HepG2 (cell line): Measurements from ENCODE around the gene CASZ1.

Source experiments
- ATF6 ChIP-seq: sonication (generic); formaldehyde crosslinking; conservative IDR thresholded peaks from 2 replicates; pipeline ENCODE4 v1.4.0; 2020; ENCODE audit warnings: missing genetic modification reagents
- CENPT ChIP-seq: sonication (generic); formaldehyde crosslinking; IDR thresholded peaks from 2 replicates; pipeline ENCODE4 v1.8.0; 2022; ENCODE audit warnings: low read depth, mild to moderate bottlenecking, moderate library complexity, missing genetic modification reagents
- MXD4 ChIP-seq: IDR thresholded peaks from 2 replicates; pipeline ENCODE4 v1.6.1; 2016; ENCODE audit warnings: mild to moderate bottlenecking, missing biosample characterization, missing genetic modification reagents
- POLR2A ChIP-seq, 2 experiments: IDR thresholded peaks; 2 replicates each; pipeline ENCODE4 v1.6.1; 2011; ENCODE audit warnings: low read depth in 2 of 2, low read length in 2 of 2, mild to moderate bottlenecking in 1 of 2, moderate library complexity in 1 of 2; ENCODE audit not compliant: insufficient read depth in 1 of 2
- RAD21 ChIP-seq: fragments of 450-650 bp; formaldehyde crosslinking; IDR thresholded peaks from 2 replicates; pipeline ENCODE4 v1.5.0; 2020; ENCODE audit warnings: mild to moderate bottlenecking
- ZC3H4 ChIP-seq: sonication (generic); formaldehyde crosslinking; IDR thresholded peaks from 2 replicates; pipeline ENCODE4 v1.4.0; 2020; ENCODE audit warnings: missing genetic modification reagents, borderline replicate concordance
- ZNF562 ChIP-seq: sonication (generic); formaldehyde crosslinking; IDR thresholded peaks from 2 replicates; pipeline ENCODE4 v1.8.0; 2022; ENCODE audit warnings: missing genetic modification reagents, borderline replicate concordance
- ZSCAN30 ChIP-seq: sonication (generic); formaldehyde crosslinking; IDR thresholded peaks from 2 replicates; pipeline ENCODE4 v1.5.0; 2020; ENCODE audit warnings: mild to moderate bottlenecking, missing genetic modification reagents

GRCh38 chr1:10685196-10685807 lies 111.1 kb downstream of the CASZ1 start:
- TF ChIP-seq CENPT (CRISPR knock-in tag) (no peak), ATF6 (CRISPR knock-in tag) (no peak), POLR2A (IDR thresholded peaks at IDR 0.05; ENCODE audit: insufficient read depth in 1 of 2, low read depth in 2 of 2, low read length in 2 of 2) (no peak), MXD4 (CRISPR knock-in tag) (no peak), ZNF562 (CRISPR knock-in tag) (no peak), RAD21 (CRISPR knock-in tag) (no peak), ZC3H4 (no peak), ZSCAN30 (no peak)
